MM.1S (cell line): ENCODE data around the gene AASS.

ENCODE experiments used
- DNase-seq: peaks from one replicate; pipeline ENCODE4 v3.0.0-alpha.2; 2015
- H2AFZ ChIP-seq: fragments of 300-600 bp; sonication (generic); 2 replicates; pipeline ENCODE4 v1.6.0; 2016; ENCODE audit warnings: antibody characterized with exemption, low read length
- H3F3A ChIP-seq: fragments of 300-600 bp; sonication (generic); 2 replicates; pipeline ENCODE4 v1.6.1; 2016; ENCODE audit warnings: mild to moderate bottlenecking, antibody characterized with exemption, low read length, moderate library complexity, mixed read lengths; ENCODE audit not compliant: insufficient read depth
- H3K27ac ChIP-seq: fragments of 300-600 bp; sonication (generic); 2 replicates; pipeline ENCODE4 v1.5.1; 2016; ENCODE audit warnings: mild to moderate bottlenecking, low read length
- H3K27me3 ChIP-seq: fragments of 300-600 bp; sonication (generic); replicated peaks from 2 replicates; pipeline ENCODE4 v1.6.0; 2016; ENCODE audit warnings: low read length; ENCODE audit not compliant: insufficient read depth
- H3K36me3 ChIP-seq: fragments of 300-600 bp; sonication (generic); replicated peaks from 2 replicates; pipeline ENCODE4 v1.6.1; 2016; ENCODE audit warnings: mild to moderate bottlenecking, low read length, mixed read lengths; ENCODE audit not compliant: insufficient read depth
- H3K4me1 ChIP-seq: fragments of 300-600 bp; sonication (generic); 2 replicates; pipeline ENCODE4 v1.6.1; 2016; ENCODE audit warnings: low read length, mixed read lengths
- H3K4me2 ChIP-seq: fragments of 300-600 bp; sonication (generic); 2 replicates; pipeline ENCODE4 v1.6.0; 2016; ENCODE audit warnings: low read depth, low read length
- H3K4me3 ChIP-seq: fragments of 300-600 bp; sonication (generic); 2 replicates; pipeline ENCODE4 v1.5.1; 2016; ENCODE audit warnings: low read length, mixed read lengths
- H3K79me2 ChIP-seq: fragments of 300-600 bp; sonication (generic); 2 replicates; pipeline ENCODE4 v1.6.1; 2016; ENCODE audit warnings: mixed run types, low read length, mixed read lengths
- H3K9ac ChIP-seq: fragments of 300-600 bp; sonication (generic); 2 replicates; pipeline ENCODE4 v1.6.1; 2016; ENCODE audit warnings: low read length, mixed read lengths
- H3K9me2 ChIP-seq: fragments of 300-600 bp; sonication (generic); replicated peaks from 2 replicates; pipeline ENCODE4 v1.6.1; 2016; ENCODE audit warnings: mild to moderate bottlenecking, low read length, mixed read lengths; ENCODE audit not compliant: insufficient read depth
- H3K9me3 ChIP-seq: fragments of 300-600 bp; sonication (generic); replicated peaks from 2 replicates; pipeline ENCODE4 v1.6.1; 2016; ENCODE audit warnings: mild to moderate bottlenecking, low read length, mixed read lengths; ENCODE audit not compliant: insufficient read depth
- H4K20me1 ChIP-seq: fragments of 300-600 bp; sonication (generic); 2 replicates; pipeline ENCODE4 v1.6.1; 2016; ENCODE audit warnings: mild to moderate bottlenecking, low read length, moderate library complexity, mixed read lengths; ENCODE audit not compliant: insufficient read depth
- CTCF ChIP-seq: fragments of 300-600 bp; sonication (generic); IDR thresholded peaks from 2 replicates; pipeline ENCODE4 v1.5.1; 2016; ENCODE audit warnings: antibody characterized with exemption, low read length, mixed read lengths
- EZH2 ChIP-seq: fragments of 300-600 bp; sonication (generic); optimal IDR thresholded peaks from 2 replicates; pipeline ENCODE3; 2017; ENCODE audit warnings: low read depth, mild to moderate bottlenecking, antibody characterized with exemption, low read length, mixed read lengths
- EZH2phosphoT487 ChIP-seq: fragments of 300-600 bp; sonication (generic); IDR thresholded peaks from 2 replicates; pipeline ENCODE4 v1.6.1; 2018; ENCODE audit warnings: antibody characterized with exemption, low read length

AASS gene

GRCh38 chr7:122161628-122162027 lies 17.6 kb upstream of the AASS start:
- Histone ChIP-seq H3K9ac (no peak overlapping the region), H3K4me1 (no peaks in the 10 kb centered on the region), H3K9me2 (no peaks in the 10 kb centered on the region), H3F3A (no peaks in the 10 kb centered on the region), H4K20me1 (no peaks in the 10 kb centered on the region), H2AFZ (no peak overlapping the region), H3K36me3 (no peaks in the 10 kb centered on the region), H3K9me3 (no peaks in the 10 kb centered on the region), H3K4me2 (no peak overlapping the region), H3K4me3 (no peak overlapping the region), H3K27me3 (no peaks in the 10 kb centered on the region), H3K79me2 (no peaks in the 10 kb centered on the region), H3K27ac (no peak overlapping the region)
- no peak for DNase-seq
- TF ChIP-seq EZH2 (no peak), EZH2phosphoT487 (no peak), CTCF (no peak)

GRCh38 chr7:122155566-122155965 lies 11.5 kb upstream of the AASS start:
- Histone ChIP-seq H3K9ac (no peak overlapping the region), H3F3A (no peaks in the 10 kb centered on the region), H3K4me1 (no peaks in the 10 kb centered on the region), H3K27me3 (no peaks in the 10 kb centered on the region), H3K36me3 (no peaks in the 10 kb centered on the region), H3K4me2 (no peak overlapping the region), H3K9me2 (no peaks in the 10 kb centered on the region), H2AFZ (no peak overlapping the region), H3K27ac (no peak overlapping the region), H3K9me3 (no peaks in the 10 kb centered on the region), H3K4me3 (no peak overlapping the region), H4K20me1 (no peaks in the 10 kb centered on the region), H3K79me2 (no peaks in the 10 kb centered on the region)
- DNase-seq: no peak
- TF ChIP-seq EZH2phosphoT487: no peak
- no peak for TF ChIP-seq EZH2
- TF ChIP-seq CTCF: no peak

GRCh38 chr7:122148878-122149277 lies 4.8 kb upstream of the AASS start:
- no peak overlapping the region for H3K4me2 ChIP-seq
- TF ChIP-seq EZH2 (no peak), EZH2phosphoT487 (no peak), CTCF (no peak)
- no peak overlapping the region for H3K9ac ChIP-seq
- no peak for DNase-seq
- H3K27me3 ChIP-seq: no peaks in the 10 kb centered on the region
- no peaks in the 10 kb centered on the region for H3F3A ChIP-seq
- no peak overlapping the region for H3K4me3 ChIP-seq
- no peak overlapping the region for H3K27ac ChIP-seq
- H4K20me1 ChIP-seq: no peaks in the 10 kb centered on the region
- no peaks in the 10 kb centered on the region for H3K36me3 ChIP-seq
- H3K4me1 ChIP-seq: no peaks in the 10 kb centered on the region
- no peaks in the 10 kb centered on the region for H3K79me2 ChIP-seq
- H2AFZ ChIP-seq: no peak overlapping the region
- no peaks in the 10 kb centered on the region for H3K9me3 ChIP-seq
- no peaks in the 10 kb centered on the region for H3K9me2 ChIP-seq
